HCT116 (cell line): ENCODE results near the gene BBS9. TPM values are rescaled to one million over a fixed set of nuclear protein-coding genes. Genes with fewer than 3 reads are reported as not detected.

Experiments
- ATAC-seq: fragments of 200-7000 bp; cut with Tn5 transposase; 2 replicates; pipeline ENCODE4 v1.9.1; 2020; ENCODE audit warnings: mild to moderate bottlenecking, moderate library complexity
- BruUV-seq: library from RNA; stranded (reverse); fragments of 400-500 nt; replicated peaks from 2 replicates; lab custom pipeline; 2021; lab: Mats Ljungman, UMichigan
- CTCF ChIA-PET: fragments of 300-600 bp; sonication (Branson Sonifier 250); formaldehyde crosslinking; loops from one replicate; lab custom pipeline; 2021; ENCODE audit warnings: antibody characterized with exemption; lab: Charles Lee
- POLR2A ChIA-PET: fragments of 300-600, 350-600 bp; sonication (Branson Sonifier 250); formaldehyde crosslinking; loops from one replicate; lab custom pipeline; 2021; ENCODE audit warnings: antibody characterized with exemption; lab: Charles Lee
- RAD21 ChIA-PET, 2 experiments: fragments of 300-600 bp; sonication (Branson Sonifier 250); formaldehyde crosslinking; loops; one replicate each; lab custom pipeline; 2023; ENCODE audit warnings: low total read pairs in 2 of 2; ENCODE audit not compliant: uncharacterized antibody in 2 of 2, unreplicated experiment in 2 of 2, low non-redundant PET in 1 of 2; lab: Charles Lee
- DNase-seq: peaks from one replicate; pipeline ENCODE4 v3.0.0-alpha.2; 2010; ENCODE audit warnings: low read depth, low spot score
- H2AFZ ChIP-seq: fragments of 200-600 bp; shearing (Covaris generic), sonication (generic); 2 replicates; pipeline ENCODE4 v1.6.1; 2017; ENCODE audit warnings: low read depth, mixed run types, mixed read lengths, antibody characterized with exemption, low read length; ENCODE audit not compliant: poor library complexity, severe bottlenecking
- H3K27ac ChIP-seq: 2 replicates; pipeline ENCODE4 v1.5.1; 2012; ENCODE audit warnings: low read depth, low read length
- H3K27me3 ChIP-seq: fragments of 200-600 bp; sonication (generic); 2 replicates; pipeline ENCODE4 v1.6.1; 2016; ENCODE audit warnings: mixed run types, low read length, mixed read lengths; ENCODE audit not compliant: insufficient read depth
- H3K36me3 ChIP-seq, 2 experiments: fragments of 200-500 bp in 1 of 2; fragments of 200-600 bp in 1 of 2; sonication (Bioruptor generic) in 1 of 2; sonication (generic) in 1 of 2; 2 replicates each; pipeline versions ENCODE4 v1.5.1 to v1.6.1; 2014 to 2016; ENCODE audit warnings: low read length in 2 of 2, inconsistent platforms in 1 of 2, mixed read lengths in 1 of 2, mixed run types in 1 of 2; ENCODE audit not compliant: insufficient read depth in 2 of 2, control insufficient read depth in 1 of 2
- H3K4me1 ChIP-seq, 2 experiments: fragments of 200-600 bp in 1 of 2; sonication (generic) in 1 of 2; 2 replicates each; pipeline versions ENCODE4 v1.5.1 to v1.6.1; 2012 to 2017; ENCODE audit warnings: low read length in 2 of 2, inconsistent platforms in 1 of 2, mild to moderate bottlenecking in 1 of 2, mixed read lengths in 1 of 2, mixed run types in 1 of 2, moderate library complexity in 1 of 2; ENCODE audit not compliant: insufficient read depth in 2 of 2, control insufficient read depth in 1 of 2
- H3K4me2 ChIP-seq: fragments of 200-600 bp; sonication (generic); 2 replicates; pipeline ENCODE4 v1.6.1; 2017; ENCODE audit warnings: mixed run types, low read length, mixed read lengths
- H3K4me3 ChIP-seq, 2 experiments: fragments of 200-600 bp in 1 of 2; sonication (generic) in 1 of 2; replicated peaks in 1 of 2; 2 replicates each; pipeline ENCODE4 v1.5.1; 2011 to 2016; ENCODE audit warnings: low read length in 2 of 2, control low read depth in 1 of 2, low read depth in 1 of 2, mild to moderate bottlenecking in 1 of 2, mixed read lengths in 1 of 2, mixed run types in 1 of 2
- H3K79me2 ChIP-seq: fragments of 200-600 bp; sonication (generic); 2 replicates; pipeline ENCODE4 v1.6.1; 2017; ENCODE audit warnings: mild to moderate bottlenecking, mixed run types, low read length, moderate library complexity, mixed read lengths; ENCODE audit not compliant: insufficient read depth
- H3K9ac ChIP-seq: fragments of 200-600 bp; sonication (generic); 2 replicates; pipeline ENCODE4 v1.6.1; 2016; ENCODE audit warnings: low read length, mixed read lengths
- H3K9me2 ChIP-seq: fragments of 200-600 bp; sonication (generic), shearing (Covaris generic); 2 replicates; pipeline ENCODE4 v1.6.1; 2017; ENCODE audit warnings: mixed run types, mild to moderate bottlenecking, moderate library complexity; ENCODE audit not compliant: insufficient read depth
- H3K9me3 ChIP-seq, 2 experiments: fragments of 200-500 bp in 1 of 2; fragments of 200-600 bp in 1 of 2; sonication (Bioruptor generic) in 1 of 2; sonication (generic) in 1 of 2; 2 replicates each; pipeline ENCODE4 v1.6.1; 2014 to 2017; ENCODE audit warnings: low read length in 2 of 2, mixed read lengths in 2 of 2, inconsistent platforms in 1 of 2, low read depth in 1 of 2, mild to moderate bottlenecking in 1 of 2, mixed run types in 1 of 2, moderate library complexity in 1 of 2; ENCODE audit not compliant: control insufficient read depth in 1 of 2, insufficient read depth in 1 of 2
- H4K20me1 ChIP-seq: fragments of 200-600 bp; sonication (generic), shearing (Covaris generic); 2 replicates; pipeline ENCODE4 v1.6.1; 2017; ENCODE audit warnings: mixed run types, mild to moderate bottlenecking, moderate library complexity; ENCODE audit not compliant: insufficient read depth
- CBX3 ChIP-seq: IDR thresholded peaks from 2 replicates; pipeline ENCODE4 v1.6.1; 2012; ENCODE audit warnings: low read depth
- CEBPB ChIP-seq: IDR thresholded peaks from 2 replicates; pipeline ENCODE4 v1.6.1; 2012; ENCODE audit warnings: low read depth
- EGR1 ChIP-seq: IDR thresholded peaks from 2 replicates; pipeline ENCODE4 v1.6.1; 2012; ENCODE audit warnings: low read depth
- ELF1 ChIP-seq: IDR thresholded peaks from 2 replicates; pipeline ENCODE4 v1.6.1; 2012; ENCODE audit warnings: low read depth, borderline replicate concordance
- EZH2 ChIP-seq: fragments of 200-600 bp; sonication (generic); IDR thresholded peaks from 2 replicates; pipeline ENCODE4 v1.6.1; 2017; ENCODE audit warnings: antibody characterized with exemption, mixed run types
- JUND ChIP-seq: IDR thresholded peaks from 2 replicates; pipeline ENCODE4 v1.6.1; 2012
- POLR2A ChIP-seq: IDR thresholded peaks from 2 replicates; pipeline ENCODE4 v1.7.0; 2011; ENCODE audit warnings: borderline replicate concordance; ENCODE audit not compliant: insufficient read depth, insufficient read length; ENCODE audit errors: extremely low read depth
- POLR2AphosphoS5 ChIP-seq: IDR thresholded peaks from 2 replicates; pipeline ENCODE4 v1.6.1; 2011; ENCODE audit warnings: mild to moderate bottlenecking, low read depth, low read length, moderate library complexity
- RAD21 ChIP-seq: IDR thresholded peaks from 2 replicates; pipeline ENCODE4 v1.6.1; 2012; ENCODE audit warnings: low read depth, mild to moderate bottlenecking
- SP1 ChIP-seq: IDR thresholded peaks from 2 replicates; pipeline ENCODE4 v1.6.1; 2012; ENCODE audit warnings: low read depth
- SRF ChIP-seq: IDR thresholded peaks from 2 replicates; pipeline ENCODE4 v1.6.1; 2012; ENCODE audit warnings: low read depth
- TCF7L2 ChIP-seq: IDR thresholded peaks from 2 replicates; pipeline ENCODE4 v1.7.0; 2011; ENCODE audit warnings: borderline replicate concordance, inconsistent platforms; ENCODE audit not compliant: insufficient read depth, insufficient read length; ENCODE audit errors: extremely low read depth
- YY1 ChIP-seq: IDR thresholded peaks from 2 replicates; pipeline ENCODE4 v1.6.1; 2011; ENCODE audit warnings: low read length, low read depth, moderate library complexity, mild to moderate bottlenecking; ENCODE audit not compliant: insufficient replicate concordance; ENCODE audit errors: extremely low read depth
- ZNF274 ChIP-seq: fragments of 200-500 bp; sonication (Bioruptor generic); IDR thresholded peaks from 2 replicates; pipeline ENCODE4 v1.6.1; 2014; ENCODE audit warnings: mild to moderate bottlenecking, low read depth, low read length, inconsistent platforms
- intact Hi-C: fragments of 100-400 bp; cut with micrococcal nuclease; formaldehyde crosslinking; loops from 2 replicates; pipeline ENCODE4 v1.10.0; 2022
- total RNA-seq: library from RNA; stranded (reverse); gene quantifications from one replicate; pipeline ENCODE4 v1.2.1, GENCODE V29; 2021; ENCODE audit not compliant: unreplicated experiment
- TF ChIP-seq, protein P1 (sequence below): IDR thresholded peaks from 2 replicates; pipeline ENCODE4 v1.6.1; 2012
- TF ChIP-seq, protein P2 (sequence below): IDR thresholded peaks from 2 replicates; pipeline ENCODE4 v1.6.1; 2012; ENCODE audit warnings: low read depth
- TF ChIP-seq, protein P3 (sequence below), 3 experiments: fragments of 200-600 bp in 1 of 3; sonication (generic) in 1 of 3; IDR thresholded peaks in 2 of 3; conservative IDR thresholded peaks in 1 of 3; 2 replicates each; pipeline ENCODE4 v1.5.1; 2012 to 2017; ENCODE audit warnings: low read depth in 2 of 3, low read length in 2 of 3, antibody characterized with exemption in 1 of 3, borderline replicate concordance in 1 of 3, control low read depth in 1 of 3, mild to moderate bottlenecking in 1 of 3, mixed read lengths in 1 of 3, mixed run types in 1 of 3, moderate library complexity in 1 of 3; ENCODE audit not compliant: insufficient read depth in 1 of 3
- TF ChIP-seq, protein P4 (sequence below): IDR thresholded peaks from 2 replicates; pipeline ENCODE4 v1.6.1; 2012

Gene BBS9
- total RNA-seq, 1 experiment from 2014 or later: 7.1 TPM

DNA sequence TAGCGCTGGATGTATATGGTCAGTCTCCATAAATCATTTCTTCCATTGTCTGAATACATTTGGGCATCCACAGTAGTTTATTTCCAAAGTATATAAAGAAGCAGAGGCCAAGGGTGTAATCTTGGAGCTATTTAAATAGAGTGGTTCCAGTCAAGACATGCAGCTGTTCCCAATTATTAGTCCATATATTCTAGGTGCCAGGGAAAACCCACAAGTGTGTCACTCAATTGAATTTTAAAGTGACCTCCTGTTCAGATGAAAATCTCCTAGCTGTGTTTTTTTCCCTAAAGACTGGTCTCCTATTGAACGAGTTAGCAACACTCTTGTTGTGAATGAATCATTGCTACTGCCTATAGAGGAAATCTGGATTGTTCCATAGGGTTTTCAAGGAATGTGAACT lies 515.7 kb downstream of the BBS9 start:
- no TSS peak for BruUV-seq
- H2AFZ ChIP-seq: no peak overlapping the region
- ChIA-PET CTCF (no interaction called here), RAD21 (no interaction called here), POLR2A (no interaction called here)
- H3K36me3 ChIP-seq: no peaks in the 10 kb centered on the region
- H3K9me2 ChIP-seq: no peaks in the 10 kb centered on the region
- TF ChIP-seq, protein P1, sequence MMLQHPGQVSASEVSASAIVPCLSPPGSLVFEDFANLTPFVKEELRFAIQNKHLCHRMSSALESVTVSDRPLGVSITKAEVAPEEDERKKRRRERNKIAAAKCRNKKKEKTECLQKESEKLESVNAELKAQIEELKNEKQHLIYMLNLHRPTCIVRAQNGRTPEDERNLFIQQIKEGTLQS: no peak
- TF ChIP-seq SP1 (no peak), YY1 (no peak), ZNF274 (no peak), EGR1 (no peak), EZH2 (no peak), POLR2AphosphoS5 (no peak), TCF7L2 (no peak), JUND (no peak), ELF1 (no peak), POLR2A (no peak), CBX3 (no peak), CEBPB (no peak), RAD21 (no peak), SRF (no peak)
- TF ChIP-seq, protein P2, sequence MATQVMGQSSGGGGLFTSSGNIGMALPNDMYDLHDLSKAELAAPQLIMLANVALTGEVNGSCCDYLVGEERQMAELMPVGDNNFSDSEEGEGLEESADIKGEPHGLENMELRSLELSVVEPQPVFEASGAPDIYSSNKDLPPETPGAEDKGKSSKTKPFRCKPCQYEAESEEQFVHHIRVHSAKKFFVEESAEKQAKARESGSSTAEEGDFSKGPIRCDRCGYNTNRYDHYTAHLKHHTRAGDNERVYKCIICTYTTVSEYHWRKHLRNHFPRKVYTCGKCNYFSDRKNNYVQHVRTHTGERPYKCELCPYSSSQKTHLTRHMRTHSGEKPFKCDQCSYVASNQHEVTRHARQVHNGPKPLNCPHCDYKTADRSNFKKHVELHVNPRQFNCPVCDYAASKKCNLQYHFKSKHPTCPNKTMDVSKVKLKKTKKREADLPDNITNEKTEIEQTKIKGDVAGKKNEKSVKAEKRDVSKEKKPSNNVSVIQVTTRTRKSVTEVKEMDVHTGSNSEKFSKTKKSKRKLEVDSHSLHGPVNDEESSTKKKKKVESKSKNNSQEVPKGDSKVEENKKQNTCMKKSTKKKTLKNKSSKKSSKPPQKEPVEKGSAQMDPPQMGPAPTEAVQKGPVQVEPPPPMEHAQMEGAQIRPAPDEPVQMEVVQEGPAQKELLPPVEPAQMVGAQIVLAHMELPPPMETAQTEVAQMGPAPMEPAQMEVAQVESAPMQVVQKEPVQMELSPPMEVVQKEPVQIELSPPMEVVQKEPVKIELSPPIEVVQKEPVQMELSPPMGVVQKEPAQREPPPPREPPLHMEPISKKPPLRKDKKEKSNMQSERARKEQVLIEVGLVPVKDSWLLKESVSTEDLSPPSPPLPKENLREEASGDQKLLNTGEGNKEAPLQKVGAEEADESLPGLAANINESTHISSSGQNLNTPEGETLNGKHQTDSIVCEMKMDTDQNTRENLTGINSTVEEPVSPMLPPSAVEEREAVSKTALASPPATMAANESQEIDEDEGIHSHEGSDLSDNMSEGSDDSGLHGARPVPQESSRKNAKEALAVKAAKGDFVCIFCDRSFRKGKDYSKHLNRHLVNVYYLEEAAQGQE: no peak
- TF ChIP-seq, protein P3, sequence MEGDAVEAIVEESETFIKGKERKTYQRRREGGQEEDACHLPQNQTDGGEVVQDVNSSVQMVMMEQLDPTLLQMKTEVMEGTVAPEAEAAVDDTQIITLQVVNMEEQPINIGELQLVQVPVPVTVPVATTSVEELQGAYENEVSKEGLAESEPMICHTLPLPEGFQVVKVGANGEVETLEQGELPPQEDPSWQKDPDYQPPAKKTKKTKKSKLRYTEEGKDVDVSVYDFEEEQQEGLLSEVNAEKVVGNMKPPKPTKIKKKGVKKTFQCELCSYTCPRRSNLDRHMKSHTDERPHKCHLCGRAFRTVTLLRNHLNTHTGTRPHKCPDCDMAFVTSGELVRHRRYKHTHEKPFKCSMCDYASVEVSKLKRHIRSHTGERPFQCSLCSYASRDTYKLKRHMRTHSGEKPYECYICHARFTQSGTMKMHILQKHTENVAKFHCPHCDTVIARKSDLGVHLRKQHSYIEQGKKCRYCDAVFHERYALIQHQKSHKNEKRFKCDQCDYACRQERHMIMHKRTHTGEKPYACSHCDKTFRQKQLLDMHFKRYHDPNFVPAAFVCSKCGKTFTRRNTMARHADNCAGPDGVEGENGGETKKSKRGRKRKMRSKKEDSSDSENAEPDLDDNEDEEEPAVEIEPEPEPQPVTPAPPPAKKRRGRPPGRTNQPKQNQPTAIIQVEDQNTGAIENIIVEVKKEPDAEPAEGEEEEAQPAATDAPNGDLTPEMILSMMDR (IDR thresholded peaks at IDR 0.05 in 2 of 3, conservative IDR thresholded peaks at IDR 0.05 in 1 of 3; ENCODE audit: borderline replicate concordance in 1 of 3, insufficient read depth in 1 of 3, low read depth in 2 of 3, low read length in 2 of 3): no peak
- TF ChIP-seq, protein P4, sequence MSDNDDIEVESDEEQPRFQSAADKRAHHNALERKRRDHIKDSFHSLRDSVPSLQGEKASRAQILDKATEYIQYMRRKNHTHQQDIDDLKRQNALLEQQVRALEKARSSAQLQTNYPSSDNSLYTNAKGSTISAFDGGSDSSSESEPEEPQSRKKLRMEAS: no peak
- no peaks in the 10 kb centered on the region for H3K27me3 ChIP-seq
- H3K4me1 ChIP-seq: no peaks in the 10 kb centered on the region
- H3K9ac ChIP-seq: no peak overlapping the region
- DNase-seq (no peak), ATAC-seq (no peak)
- H3K27ac ChIP-seq: no peak overlapping the region
- no peak overlapping the region for H3K4me3 ChIP-seq
- no peaks in the 10 kb centered on the region for H3K9me3 ChIP-seq
- H3K79me2 ChIP-seq: no peaks in the 10 kb centered on the region
- no peaks in the 10 kb centered on the region for H4K20me1 ChIP-seq
- H3K4me2 ChIP-seq: no peak overlapping the region
- intact Hi-C loops: no loop called here
